Suprapubic skin (tissue), 4 donors: ENCODE measurements around the gene ATP1A3. TPM values are rescaled to one million over a fixed set of nuclear protein-coding genes. Genes with fewer than 3 reads are reported as not detected.
"Not testable (repeated sequence)": the region's sequence is repeated elsewhere in the genome, so short reads cannot be mapped to it uniquely, and the experiment has no call there.

Source experiments
- DNase-seq, 2 donors: peaks; one replicate each; pipeline ENCODE4 v3.0.0-alpha.2; 2019; ENCODE audit warnings: low spot score in 2 of 2
- H3K27ac ChIP-seq: fragments of 200-600 bp; sonication (generic); one replicate; pipeline ENCODE4 v1.5.1; 2019
- H3K27me3 ChIP-seq: fragments of 200-600 bp; sonication (generic); one replicate; pipeline ENCODE4 v1.5.1; 2019
- H3K36me3 ChIP-seq: fragments of 200-600 bp; sonication (generic); one replicate; pipeline ENCODE4 v1.5.1; 2019
- H3K4me1 ChIP-seq: fragments of 200-600 bp; sonication (generic); one replicate; pipeline ENCODE4 v1.5.1; 2019
- H3K4me3 ChIP-seq: fragments of 200-600 bp; sonication (generic); one replicate; pipeline ENCODE4 v1.5.1; 2019; ENCODE audit warnings: mild to moderate bottlenecking
- H3K9me3 ChIP-seq: fragments of 200-600 bp; sonication (generic); one replicate; pipeline ENCODE4 v1.5.1; 2019
- EP300 ChIP-seq: sonication (generic); formaldehyde crosslinking; IDR thresholded peaks from one replicate; pipeline ENCODE4 v1.6.1; 2017; ENCODE audit warnings: antibody characterized with exemption
- POLR2A ChIP-seq, 2 donors: fragments of 450-650 bp; IDR thresholded peaks; one replicate each; pipeline ENCODE4 v1.6.1; 2017; ENCODE audit warnings: antibody characterized with exemption in 2 of 2, mild to moderate bottlenecking in 2 of 2, moderate library complexity in 2 of 2
- POLR2AphosphoS5 ChIP-seq, 3 donors: sonication (generic); formaldehyde crosslinking; IDR thresholded peaks; one replicate each; pipeline ENCODE4 v1.6.1; 2017; ENCODE audit warnings: antibody characterized with exemption in 3 of 3
- WGBS: methylation state at CpG from one replicate; pipeline ENCODE4 v1.1.5; 2018; 5-methylcytosine and 5-hydroxymethylcytosine counted together
- total RNA-seq, 4 donors: library from RNA; depleted of rRNA; stranded (reverse); fragments of >200 nt; gene quantifications; one replicate each; pipeline ENCODE4 v1.1.0, GENCODE V29; 2016
- TF ChIP-seq, protein P1 (sequence below), 2 donors: fragments of 200-600 bp in 1 of 2; fragments of 450-650 bp in 1 of 2; sonication (generic) in 1 of 2; IDR thresholded peaks; one replicate each; pipeline ENCODE4 v1.5.1; 2016 to 2019; ENCODE audit warnings: antibody characterized with exemption in 2 of 2, mild to moderate bottlenecking in 1 of 2, moderate library complexity in 1 of 2

ATP1A3 gene
- not detected for total RNA-seq

DNA sequence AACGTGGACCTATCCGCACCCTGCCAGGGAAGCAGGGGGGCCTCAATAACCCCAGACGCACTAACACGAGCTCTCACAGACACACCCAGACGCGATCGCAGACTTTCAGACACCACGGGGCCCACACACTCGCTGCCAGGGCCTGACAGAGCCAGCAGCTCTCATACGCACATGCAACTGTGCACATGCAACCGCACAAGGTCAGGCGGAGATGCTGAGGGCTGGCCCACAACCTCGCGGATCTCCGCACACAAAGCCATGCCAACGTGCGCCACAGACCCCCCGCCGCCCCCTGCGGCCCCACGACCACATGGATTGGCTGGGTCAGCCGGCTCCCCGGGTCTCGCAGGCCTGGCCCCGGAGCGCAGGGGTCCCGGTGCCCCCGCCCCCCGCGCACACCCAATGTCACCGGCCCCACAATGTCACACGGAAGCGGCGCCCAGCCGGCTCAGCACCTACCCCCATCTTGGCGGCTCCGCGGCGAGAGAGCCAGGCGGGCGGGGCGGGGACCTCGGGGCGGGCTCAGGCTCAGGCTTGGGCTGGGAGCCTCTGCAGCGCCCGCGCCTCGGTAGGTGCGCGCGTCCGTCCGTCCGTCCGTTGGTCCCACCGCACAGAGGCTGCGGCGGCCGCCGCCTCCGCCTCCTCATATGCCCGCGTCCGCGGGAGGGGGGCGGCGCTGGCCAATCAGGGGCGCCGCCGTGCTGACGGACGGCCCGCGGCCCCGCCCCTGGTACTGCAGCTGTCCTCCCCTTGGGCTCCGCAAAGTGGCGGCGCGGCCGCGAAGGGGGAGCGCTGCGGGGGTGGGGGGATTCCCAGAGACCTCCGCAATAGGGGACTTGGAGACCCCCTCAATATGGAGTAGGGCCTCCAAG is at the start of gene ATP1A3:
Gene ATP1A3, minus strand, starts transcription at position 619 of the 872 bp plus-strand sequence. Its CDS starts 154 bp downstream, at position 465.
- H3K4me1 ChIP-seq, result peaks cover 29% of the 10 kb centered on the region
- H3K36me3 ChIP-seq, result no peaks in the 10 kb centered on the region
- TF ChIP-seq, protein P1, sequence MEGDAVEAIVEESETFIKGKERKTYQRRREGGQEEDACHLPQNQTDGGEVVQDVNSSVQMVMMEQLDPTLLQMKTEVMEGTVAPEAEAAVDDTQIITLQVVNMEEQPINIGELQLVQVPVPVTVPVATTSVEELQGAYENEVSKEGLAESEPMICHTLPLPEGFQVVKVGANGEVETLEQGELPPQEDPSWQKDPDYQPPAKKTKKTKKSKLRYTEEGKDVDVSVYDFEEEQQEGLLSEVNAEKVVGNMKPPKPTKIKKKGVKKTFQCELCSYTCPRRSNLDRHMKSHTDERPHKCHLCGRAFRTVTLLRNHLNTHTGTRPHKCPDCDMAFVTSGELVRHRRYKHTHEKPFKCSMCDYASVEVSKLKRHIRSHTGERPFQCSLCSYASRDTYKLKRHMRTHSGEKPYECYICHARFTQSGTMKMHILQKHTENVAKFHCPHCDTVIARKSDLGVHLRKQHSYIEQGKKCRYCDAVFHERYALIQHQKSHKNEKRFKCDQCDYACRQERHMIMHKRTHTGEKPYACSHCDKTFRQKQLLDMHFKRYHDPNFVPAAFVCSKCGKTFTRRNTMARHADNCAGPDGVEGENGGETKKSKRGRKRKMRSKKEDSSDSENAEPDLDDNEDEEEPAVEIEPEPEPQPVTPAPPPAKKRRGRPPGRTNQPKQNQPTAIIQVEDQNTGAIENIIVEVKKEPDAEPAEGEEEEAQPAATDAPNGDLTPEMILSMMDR (IDR thresholded peaks at IDR 0.05), result no peak
- TF ChIP-seq EP300 (no peak), POLR2A (IDR thresholded peaks at IDR 0.05) (no peak), POLR2AphosphoS5 (IDR thresholded peaks at IDR 0.05) (no peak)
- no peak within 1 kb of the TSS for H3K27ac ChIP-seq
- peak within 1 kb of the TSS; percentile 44 for H3K4me3 ChIP-seq
- WGBS, result 0% methylated on average over 5 of the region's 84 CpGs
- H3K27me3 ChIP-seq, result peaks cover 89% of the 10 kb centered on the region
- no peak for DNase-seq
- H3K9me3 ChIP-seq, result no peaks in the 10 kb centered on the region

DNA sequence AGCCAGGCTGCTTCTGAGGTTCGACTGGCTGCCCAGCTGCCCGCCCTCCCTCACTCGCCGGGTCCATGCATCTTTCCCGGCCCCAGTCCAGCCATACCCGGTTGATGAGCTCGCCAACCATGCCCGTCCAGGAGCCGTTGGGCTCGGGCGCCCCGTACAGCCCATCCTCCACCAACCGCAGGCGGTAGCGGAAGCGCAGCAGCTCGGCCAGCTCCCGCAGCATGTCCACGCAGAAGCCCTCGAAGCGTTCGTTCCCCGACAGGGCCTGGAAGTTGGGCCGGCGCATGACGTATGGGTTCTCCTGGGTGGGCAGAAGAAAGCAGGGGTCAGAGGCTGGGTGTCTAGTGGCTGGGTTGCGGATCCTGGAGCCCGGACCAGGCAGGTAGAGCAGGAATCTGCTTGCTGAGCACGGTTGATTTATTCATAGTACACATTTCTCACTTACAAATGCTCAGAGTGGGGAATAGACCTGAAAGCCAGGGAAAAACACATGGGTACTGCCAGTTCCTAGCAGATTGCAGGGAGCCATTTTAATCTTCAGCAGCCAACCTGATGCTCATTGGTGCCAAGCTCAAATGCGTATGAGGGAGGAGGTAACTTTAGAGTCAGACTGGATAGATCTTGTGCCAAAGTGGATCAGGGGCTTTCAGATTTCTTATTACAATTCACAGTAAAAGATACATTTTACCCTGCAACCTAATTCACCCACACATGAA is 48.6 kb upstream of the ATP1A3 start:
- Histone ChIP-seq H3K36me3 (no peaks in the 10 kb centered on the region), H3K4me1 (no peaks in the 10 kb centered on the region), H3K27me3 (no peaks in the 10 kb centered on the region), H3K9me3 (no peaks in the 10 kb centered on the region), H3K4me3 (no peak overlapping the region), H3K27ac (no peak overlapping the region)
- TF ChIP-seq POLR2A (IDR thresholded peaks at IDR 0.05) (no peak), POLR2AphosphoS5 (IDR thresholded peaks at IDR 0.05) (no peak), EP300 (no peak)
- TF ChIP-seq, protein P1 (IDR thresholded peaks at IDR 0.05), result no peak
- no peak for DNase-seq
- 86% methylated on average over 26 of the region's 30 CpGs for WGBS

DNA sequence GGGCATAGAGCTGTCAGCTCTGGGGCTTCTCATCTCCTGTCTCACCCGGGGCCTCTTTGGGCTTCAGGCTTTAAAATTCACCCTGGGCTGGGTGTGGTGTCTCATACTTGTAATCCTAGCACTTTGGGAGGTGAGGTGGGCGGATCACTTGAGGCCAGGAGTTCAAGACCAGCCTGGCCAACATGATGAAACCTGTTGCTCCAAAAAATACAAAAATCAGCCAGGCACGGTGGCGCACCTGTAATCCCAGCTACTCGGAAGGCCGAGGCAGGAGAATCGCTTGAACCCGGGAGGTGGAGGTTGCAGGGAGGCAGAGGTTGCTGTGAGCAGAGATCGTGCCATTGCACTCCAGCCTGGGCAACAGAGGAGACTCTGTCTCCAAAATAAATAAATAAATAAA is 46.5 kb upstream of the ATP1A3 start:
- H3K9me3 ChIP-seq, H3K36me3 ChIP-seq, H3K27ac ChIP-seq, H3K4me1 ChIP-seq, H3K4me3 ChIP-seq, DNase-seq, H3K27me3 ChIP-seq: not testable (repeated sequence)
- 64% methylated on average over 8 of the region's 9 CpGs for WGBS

DNA sequence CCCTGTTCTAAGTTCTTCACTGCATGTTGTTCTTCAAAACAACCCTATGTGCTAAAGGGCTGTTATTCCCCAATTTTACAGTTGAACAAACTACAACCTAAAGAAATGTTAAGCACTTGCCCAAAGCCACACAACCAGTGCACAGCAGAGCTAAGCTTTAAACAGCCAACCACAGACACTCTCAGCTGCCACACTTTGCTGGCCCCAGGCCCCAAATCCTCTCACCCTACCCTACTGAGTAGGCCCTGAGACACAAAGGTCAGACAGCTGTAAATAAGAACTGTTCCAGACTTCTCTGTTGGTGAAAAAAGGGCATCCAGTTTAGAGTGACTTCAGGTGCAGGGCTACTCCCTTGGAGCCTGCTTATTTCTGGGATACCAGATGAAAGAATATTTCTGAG is 46.0 kb upstream of the ATP1A3 start:
- H3K27ac ChIP-seq, result no peak overlapping the region
- no peaks in the 10 kb centered on the region for H3K4me1 ChIP-seq
- no peak overlapping the region for H3K4me3 ChIP-seq
- H3K9me3 ChIP-seq, result no peaks in the 10 kb centered on the region
- no peaks in the 10 kb centered on the region for H3K36me3 ChIP-seq
- TF ChIP-seq EP300, result no peak
- TF ChIP-seq POLR2A (IDR thresholded peaks at IDR 0.05), result no peak
- no peak for TF ChIP-seq POLR2AphosphoS5 (IDR thresholded peaks at IDR 0.05)
- TF ChIP-seq, protein P1 (IDR thresholded peaks at IDR 0.05), result no peak
- no peak for DNase-seq
- no peaks in the 10 kb centered on the region for H3K27me3 ChIP-seq

DNA sequence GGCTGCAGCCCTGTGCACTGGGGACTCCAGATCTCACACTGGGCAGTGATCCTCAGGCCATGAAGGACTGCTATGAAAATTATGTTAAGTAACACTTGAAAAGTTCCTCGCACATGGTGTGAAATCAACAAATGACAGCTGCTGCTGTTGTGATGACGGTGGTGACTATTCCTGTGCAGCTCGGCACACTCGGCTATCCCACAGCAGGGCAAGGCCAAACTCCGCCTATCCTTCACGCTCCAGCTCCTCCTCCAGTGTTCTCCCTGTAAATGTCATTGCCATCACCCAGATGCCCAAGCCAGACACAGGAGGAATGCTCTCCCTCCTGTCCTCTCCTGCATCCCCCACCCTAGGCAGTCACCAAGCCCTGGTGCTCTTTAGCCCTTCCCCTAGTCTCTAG is 44.6 kb upstream of the ATP1A3 start:
- DNase-seq, result no peak
- Histone ChIP-seq H3K27me3 (no peaks in the 10 kb centered on the region), H3K27ac (no peak overlapping the region), H3K9me3 (no peaks in the 10 kb centered on the region), H3K4me3 (no peak overlapping the region), H3K36me3 (no peaks in the 10 kb centered on the region), H3K4me1 (no peaks in the 10 kb centered on the region)
- no peak for TF ChIP-seq POLR2A (IDR thresholded peaks at IDR 0.05)
- TF ChIP-seq, protein P1 (IDR thresholded peaks at IDR 0.05), result no peak
- TF ChIP-seq POLR2AphosphoS5 (IDR thresholded peaks at IDR 0.05), result no peak
- no peak for TF ChIP-seq EP300
- WGBS, result 61% methylated on average over 6 of the region's 6 CpGs
